Activated CD4-positive, alpha-beta T cell treated with anti-CD3 and anti-CD28 coated beads, Interleukin-2, Interleukin-4, amounts not matched to agents 100 ng/mL and 50 ng/mL, durations not matched to agents 16 hours and 8 hours (primary cell): ENCODE results near the gene TBC1D19.
A peak's percentile ranks its signal among the peaks of the same experiment; 100 is the strongest.
"Not testable (repeated sequence)": the region's sequence is repeated elsewhere in the genome, so short reads cannot be mapped to it uniquely, and the experiment has no call there.

ENCODE experiments used
- DNase-seq: peaks from one replicate; pipeline ENCODE4 v3.0.0-alpha.2; 2020; ENCODE audit warnings: low spot score

Gene TBC1D19, protein sequence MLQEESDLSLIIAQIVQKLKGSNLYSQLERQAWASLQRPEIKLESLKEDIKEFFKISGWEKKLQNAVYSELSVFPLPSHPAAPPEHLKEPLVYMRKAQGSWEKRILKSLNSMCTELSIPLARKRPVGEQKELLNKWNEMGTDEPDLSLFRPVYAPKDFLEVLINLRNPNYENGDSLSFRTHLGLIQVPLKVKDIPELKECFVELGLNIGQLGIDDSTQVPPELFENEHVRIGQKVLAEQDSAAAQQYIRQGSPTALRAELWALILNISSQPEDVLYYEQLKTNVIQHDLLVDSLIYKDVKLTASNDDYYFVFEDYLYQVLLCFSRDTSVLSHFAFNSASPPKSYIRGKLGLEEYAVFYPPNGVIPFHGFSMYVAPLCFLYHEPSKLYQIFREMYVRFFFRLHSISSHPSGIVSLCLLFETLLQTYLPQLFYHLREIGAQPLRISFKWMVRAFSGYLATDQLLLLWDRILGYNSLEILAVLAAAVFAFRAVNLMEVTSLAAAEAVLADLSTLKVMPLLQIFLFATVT

DNA sequence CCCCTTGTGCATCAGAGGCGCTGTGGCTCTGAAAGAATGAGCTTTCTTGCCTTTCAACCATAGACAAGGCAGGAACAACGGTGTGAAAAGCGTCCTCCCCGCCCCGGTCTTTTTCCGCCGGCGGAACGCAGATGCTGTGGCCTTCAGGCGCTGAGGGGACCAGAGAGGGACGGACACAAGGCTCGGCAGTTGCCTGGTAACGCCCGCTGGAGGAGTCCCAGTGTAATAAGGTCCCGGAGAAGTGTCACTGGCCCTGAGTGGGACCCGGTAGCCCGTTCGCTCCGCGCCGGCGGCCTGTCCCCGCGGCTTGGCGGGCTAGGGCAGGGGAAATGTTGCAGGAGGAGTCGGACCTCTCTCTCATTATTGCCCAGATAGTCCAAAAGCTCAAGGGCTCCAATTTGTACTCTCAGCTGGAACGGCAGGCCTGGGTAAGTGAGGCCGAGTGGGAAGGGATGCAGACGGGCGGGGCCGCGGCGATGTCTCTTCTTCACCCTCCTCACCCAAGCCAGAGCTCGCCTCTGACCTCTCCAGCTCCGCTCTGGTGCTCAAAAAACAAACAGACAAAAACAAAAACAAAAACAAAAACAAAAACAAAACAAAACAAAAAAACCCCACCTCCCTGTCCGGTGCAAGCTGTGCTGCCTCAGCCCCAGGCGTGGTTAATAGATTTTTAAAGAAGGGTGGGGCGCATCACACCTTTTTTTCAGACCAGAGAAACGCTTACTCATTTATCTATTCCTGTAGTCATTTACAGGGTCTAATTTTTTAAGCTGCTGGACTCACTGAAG, at the start of gene TBC1D19:
TBC1D19 (plus strand) TSS at position 220 of the 788 bp plus-strand sequence; CDS start at position 330, 110 bp downstream.
- DNase-seq, result peak; percentile 92

DNA sequence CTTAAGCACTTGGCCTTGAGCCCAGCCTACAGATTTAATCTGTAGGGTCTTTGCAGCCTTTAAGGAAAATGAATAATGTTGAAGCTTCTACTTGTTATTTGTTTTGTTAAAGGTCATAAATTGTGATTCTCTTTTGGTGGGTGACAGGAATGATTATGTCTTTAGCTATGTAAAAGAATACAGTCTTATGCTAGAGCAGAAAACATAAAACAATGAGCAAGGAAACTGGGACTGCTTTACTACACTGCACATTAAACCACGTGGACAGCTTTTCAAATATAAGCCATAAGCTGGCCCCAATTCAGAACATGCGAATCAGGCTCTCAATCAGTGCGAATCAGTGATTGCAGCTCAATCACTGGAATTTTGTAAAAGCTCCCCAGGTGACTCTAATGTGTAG, 40.9 kb upstream of the TBC1D19 start:
- no peak for DNase-seq

DNA sequence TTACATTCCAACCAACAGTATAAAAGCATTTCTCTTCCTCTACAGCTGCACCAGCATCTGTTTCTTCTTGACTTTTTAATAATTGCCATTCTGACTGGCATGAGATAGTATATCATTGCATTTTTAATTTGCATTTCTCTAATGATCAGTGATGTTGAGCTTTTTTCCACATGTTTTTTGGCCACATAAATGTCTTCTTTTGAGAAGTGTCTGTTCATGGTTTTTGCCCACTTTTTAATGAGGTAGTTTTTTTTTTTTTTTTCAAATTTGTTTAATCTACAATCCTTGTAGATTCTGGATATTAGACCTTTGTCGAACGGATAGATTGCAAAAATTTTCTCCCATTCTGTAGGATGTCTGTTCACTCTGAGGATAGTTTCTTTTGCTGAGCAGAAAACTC, 39.5 kb upstream of the TBC1D19 start:
- no peak for DNase-seq

DNA sequence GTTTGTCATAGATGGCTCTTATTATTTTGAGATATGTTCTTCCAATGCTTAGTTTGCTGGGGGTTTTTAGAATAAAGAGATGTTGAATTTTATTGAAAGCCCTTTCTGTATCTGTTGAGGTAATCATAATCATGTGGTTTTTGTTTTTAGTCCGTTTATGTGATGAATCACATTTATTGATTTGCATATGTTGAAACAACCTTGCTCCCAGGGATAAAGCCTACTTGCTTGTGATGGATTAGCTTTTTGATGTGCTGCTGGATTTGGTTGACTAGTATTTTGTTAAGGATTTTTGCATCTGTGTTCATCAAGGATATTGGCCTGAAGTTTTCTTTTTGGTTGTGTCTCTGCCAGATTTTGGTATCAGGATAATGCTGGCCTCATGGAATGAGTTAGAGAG, 35.5 kb upstream of the TBC1D19 start:
- DNase-seq, result not testable (repeated sequence)

DNA sequence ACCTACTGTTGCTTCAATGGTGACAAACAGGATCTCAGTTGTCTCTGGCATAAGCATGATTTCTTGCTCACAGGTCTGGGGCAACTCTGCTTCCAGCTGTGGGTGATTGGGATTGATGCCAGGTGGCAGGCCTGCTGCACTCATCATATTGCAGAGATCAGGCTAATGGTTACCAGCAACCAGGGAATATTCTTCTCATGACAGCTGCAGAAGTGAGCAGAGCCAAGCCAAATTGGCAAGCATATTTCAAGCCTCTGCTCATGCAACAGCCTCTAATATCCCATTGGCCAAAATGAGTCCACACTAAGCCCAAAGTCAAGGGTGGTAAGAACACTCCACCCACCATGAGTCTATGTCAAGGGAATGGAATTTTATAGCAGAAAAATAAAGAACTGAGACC, 26.7 kb upstream of the TBC1D19 start:
- no peak for DNase-seq

DNA sequence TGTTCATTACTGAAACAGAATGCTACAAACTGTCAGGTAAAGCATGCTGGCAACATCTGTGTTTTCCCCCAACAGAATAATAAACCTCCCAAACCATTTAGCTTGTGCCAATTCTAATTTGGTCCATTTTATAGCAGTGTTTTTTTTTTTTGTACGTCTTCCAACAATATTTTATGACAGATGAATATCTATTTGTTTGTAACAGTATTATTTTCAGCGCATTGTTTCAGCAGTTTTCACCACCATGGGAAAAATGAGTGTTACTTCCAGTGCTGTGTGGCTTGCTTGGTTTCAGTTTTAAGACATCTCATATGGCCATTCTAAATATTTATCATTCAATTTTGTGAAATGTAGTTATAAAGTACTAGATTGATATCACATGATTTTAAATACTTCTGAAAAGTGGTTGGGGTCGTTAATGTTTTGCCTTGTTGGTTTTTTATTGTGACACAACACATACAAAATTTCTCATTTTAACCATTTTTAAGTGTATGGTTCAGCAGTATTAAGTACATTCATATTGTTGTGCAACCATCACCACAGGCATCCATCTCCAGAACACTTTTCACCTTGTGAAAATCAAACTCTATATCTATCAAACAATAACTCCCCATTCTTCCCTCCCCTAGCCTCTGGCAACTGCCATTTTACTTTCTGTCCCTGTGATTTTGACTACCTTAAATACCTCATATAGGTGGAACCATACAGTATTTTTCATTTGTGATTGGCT, 25.6 kb upstream of the TBC1D19 start:
- no peak for DNase-seq

DNA sequence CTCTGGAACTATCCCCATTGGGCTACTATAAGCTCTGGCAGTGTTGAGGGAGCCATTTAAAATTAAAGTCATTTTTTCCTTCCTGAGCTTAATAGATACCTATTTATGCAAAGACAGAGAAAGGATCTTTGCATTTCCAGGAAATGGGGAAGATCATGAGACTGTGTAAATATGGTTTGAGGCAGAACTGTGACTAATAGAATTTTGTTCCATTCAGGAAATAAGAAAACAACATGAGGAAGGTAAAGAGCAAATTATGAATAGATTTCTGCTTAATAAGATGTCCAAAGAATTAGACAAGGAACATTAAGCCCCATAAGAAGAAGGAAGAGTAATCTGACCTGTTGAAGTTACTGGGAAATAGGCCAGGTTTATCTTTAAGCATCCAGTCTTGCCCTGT, 17.8 kb upstream of the TBC1D19 start:
- no peak for DNase-seq

DNA sequence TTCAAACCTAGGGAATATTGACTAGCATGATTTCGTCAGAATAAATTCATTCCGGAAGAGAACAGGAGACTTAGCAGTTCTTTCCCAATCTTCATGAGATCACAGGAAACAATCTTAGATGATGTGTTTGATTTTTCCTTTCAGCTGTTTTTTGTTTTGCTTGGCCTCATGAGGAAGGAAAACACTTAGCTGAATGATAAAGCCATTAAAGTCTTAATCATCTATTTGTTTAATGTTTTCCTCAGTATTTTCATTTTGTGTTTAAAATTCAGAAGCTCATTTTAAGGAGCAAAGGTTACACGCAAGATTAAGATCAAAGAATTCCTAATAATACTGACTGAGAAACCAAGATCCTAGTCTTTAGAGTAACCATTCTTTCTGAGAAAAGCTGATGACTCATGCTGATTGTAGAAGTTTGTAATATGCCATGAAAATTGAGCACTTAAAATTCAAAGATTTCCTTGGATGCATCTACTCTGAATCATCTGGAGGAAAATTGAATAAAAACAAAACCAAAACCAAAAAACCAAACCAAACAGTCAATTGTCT, 15.4 kb upstream of the TBC1D19 start:
- DNase-seq, result peak; percentile 21

DNA sequence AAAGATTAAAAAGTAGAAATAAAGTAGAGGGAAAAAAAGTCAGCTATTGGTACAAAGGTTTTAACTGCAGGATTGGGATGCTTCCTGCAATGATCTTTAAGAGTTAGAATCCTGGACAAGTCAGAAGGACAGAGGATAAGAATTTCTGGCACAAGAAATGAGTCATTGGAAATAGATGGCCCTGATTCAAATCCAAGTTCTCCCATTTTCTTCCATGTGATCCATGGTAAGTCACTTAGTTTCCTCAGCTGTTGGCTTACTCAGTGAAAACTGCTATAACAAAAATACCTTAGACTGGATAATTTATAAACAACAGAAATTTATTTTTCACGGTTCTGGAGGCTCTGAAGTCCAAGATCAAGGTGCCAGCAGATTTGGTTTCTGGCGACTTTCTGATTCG, 13.3 kb upstream of the TBC1D19 start:
- no peak for DNase-seq

DNA sequence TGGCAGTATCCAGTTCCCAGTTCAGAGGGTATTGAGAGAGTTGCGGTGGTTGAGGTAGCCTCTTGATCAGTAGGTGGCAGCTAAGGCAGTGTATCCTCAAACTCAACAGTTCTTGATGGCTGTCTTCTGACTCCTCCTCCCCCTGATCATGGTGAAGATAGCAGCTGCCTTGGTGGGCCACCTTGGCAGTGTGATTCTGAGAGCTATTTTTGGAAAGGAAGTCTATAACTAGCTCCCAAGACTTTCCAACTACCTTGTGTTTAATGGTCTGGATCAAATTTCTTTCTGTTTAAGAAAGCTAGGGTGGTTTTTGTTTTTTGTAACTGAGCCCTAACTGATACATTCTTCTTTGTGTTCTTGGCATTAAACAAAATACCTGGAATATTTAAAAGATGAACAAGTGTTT, 10.5 kb upstream of the TBC1D19 start:
- no peak for DNase-seq

DNA sequence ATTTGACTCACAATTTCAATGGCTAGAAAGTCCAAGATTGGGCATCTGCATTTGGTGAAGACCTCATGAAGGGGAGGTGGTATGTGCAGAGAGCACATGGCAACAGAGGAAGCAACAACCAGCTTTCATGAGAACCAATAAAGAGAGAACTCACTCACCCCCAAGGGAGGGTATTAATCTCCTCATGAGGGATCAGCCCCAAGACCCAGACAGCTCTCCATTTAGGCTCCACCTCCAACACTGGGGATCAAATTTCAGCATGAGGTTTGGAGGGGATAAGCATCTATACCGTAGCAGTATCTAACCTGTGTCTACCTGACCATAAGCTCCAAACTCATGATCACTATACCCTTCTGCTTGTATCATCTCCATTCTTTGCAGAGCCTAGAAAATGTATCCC, 9.3 kb upstream of the TBC1D19 start:
- no peak for DNase-seq

DNA sequence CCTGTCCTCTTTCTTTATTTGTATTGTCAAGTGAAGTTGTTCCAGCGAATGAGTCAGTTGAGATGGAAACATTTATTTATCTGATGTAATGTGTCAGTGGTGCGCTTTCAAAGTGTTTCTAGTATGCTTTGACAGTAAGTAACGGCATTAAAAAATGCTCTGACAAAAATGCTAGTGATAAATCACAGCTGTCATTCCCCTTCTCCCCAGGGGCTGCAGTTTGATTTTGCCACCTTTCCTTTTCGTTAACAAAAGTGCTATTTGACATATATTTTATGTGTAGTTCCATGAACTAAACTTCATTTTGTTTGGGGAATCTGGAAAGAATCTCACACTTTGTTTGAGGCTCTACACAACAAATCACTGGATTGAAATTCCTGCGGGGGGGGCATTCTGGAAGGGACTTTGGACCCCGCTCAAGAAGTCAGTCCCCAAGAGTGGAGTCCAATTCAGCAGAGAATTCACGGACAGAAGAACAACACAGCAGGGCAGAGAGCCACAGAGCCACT, 7.6 kb upstream of the TBC1D19 start:
- DNase-seq, result no peak

DNA sequence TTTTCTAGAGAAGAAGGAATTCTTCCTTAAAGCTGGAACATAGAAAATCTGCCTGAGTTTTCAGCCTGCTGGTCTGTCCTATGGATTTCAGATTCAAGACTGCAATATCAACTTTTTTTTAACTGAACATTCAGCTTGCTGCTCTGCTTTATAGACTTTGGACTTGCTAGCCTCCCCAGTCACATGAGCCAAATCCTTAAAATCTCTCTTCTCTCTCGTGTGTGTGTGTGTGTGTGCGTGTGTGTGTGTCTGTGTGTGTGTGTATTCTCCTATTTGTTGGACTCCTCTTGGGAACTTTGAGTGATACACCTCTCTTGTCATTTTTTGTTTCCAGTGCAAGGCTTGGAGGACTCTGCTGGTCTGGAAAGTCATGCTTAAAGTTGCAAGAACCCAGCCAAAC, 6.8 kb upstream of the TBC1D19 start:
- DNase-seq, result no peak

DNA sequence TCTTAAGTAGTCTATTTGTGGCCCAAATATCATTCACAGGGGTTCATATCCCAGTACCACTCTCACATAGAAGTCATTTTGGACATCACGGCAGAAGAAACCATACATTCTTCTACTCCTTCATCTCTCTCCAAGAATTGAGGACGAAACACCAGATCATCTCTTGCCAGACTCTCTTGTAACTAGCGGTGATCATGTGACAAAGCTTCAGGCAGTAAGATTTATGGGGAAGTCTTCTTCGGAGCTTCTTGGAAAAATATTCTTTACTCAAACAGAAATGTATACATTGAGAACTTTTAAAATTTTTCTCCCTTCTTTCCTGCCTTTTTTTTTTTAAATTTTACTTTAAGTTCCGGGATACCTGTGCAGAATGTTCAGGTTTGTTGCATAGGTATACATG, 4.7 kb upstream of the TBC1D19 start:
- no peak for DNase-seq

DNA sequence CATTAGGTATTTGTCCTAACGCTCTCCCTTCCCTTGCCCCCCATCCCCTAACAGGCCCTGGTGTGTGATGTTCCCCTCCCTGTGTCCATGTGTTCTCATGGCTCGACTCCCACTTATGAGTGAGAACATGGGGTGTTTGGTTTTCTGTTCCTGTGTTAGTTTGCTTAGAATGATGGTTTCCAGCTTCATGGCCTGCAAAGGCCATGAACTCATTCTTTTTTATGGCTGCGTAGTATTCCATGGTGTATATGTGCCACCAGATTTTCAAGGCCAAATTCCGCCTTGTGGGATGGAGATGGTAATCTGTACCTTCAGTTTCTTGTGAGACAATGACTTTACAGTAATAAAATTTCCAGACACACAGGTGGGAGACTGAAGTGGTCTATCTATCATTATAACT, 2.5 kb upstream of the TBC1D19 start:
- DNase-seq, result not testable (repeated sequence)

DNA sequence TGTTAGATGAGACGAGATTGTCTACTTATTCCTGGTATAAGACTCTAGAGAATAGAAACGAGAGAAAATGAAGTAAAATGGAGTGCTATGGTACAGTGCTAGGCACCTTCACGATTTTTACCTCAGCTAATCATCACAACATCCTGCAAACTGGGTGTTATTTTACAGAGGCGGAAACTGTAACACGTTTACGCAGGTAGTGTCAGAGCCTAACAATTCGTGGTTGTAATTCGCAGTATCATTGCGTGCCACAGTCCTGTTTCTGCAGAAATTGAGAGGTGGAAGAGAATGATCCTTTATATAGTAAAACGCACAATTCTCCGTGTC, 383 bp upstream of the TBC1D19 start:
- no peak for DNase-seq

DNA sequence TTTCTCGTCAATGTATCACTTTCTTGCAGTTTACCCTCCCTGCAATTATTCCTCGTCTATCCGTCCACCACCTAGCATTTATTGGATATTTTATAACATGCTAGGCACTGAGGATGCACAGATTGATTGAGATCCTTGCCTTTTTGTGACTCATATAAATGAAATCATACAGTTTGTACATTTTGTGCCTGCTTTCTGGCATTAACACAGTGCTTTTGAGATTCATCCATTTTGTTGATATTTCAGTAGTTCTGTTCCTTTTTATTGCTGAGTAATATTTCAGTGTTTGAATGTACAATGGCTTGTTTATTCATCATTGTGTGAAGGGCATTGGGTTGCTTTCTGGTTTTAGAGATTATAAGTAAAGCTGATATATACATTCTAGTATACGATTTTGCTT, 841 bp downstream of the TBC1D19 start:
- no peak for DNase-seq

DNA sequence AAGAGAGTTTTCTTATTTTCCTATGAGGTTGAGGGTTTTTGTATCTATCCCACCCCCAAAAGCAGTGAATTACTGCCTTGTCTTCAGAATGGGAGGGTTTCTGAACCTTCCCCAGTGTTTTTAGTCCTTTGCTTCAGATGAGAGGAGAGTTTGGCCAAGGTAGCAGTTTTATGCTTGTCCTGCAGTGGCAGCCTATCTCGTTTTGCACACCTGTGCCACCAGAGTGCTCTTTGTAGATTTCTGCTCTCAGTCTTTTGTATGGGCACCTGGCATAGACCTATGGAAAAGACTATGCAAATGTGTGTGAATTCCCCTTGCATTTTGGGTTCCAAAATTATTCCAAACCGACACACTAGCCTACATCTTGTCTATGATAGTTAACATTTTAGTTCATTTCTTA, 5.8 kb downstream of the TBC1D19 start:
- no peak for DNase-seq

DNA sequence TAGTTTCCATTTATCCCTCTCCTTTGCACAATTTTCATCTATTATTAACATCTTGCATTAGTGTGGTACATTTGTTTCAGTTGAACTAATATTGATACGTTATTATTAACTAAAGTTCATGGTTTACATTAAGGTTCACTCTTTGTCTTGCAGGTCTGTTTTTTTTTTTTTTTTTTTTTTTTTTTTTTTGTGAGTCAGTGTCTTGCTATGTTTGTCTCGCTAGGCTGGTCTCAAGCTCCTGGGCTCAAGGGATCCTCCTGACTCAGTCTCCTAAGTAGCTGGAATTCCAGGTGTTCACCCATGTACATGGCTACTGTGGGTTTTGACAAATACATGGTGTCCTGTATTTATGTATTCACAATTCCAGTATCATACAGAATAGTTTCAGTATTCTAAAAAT, 6.8 kb downstream of the TBC1D19 start:
- no peak for DNase-seq

DNA sequence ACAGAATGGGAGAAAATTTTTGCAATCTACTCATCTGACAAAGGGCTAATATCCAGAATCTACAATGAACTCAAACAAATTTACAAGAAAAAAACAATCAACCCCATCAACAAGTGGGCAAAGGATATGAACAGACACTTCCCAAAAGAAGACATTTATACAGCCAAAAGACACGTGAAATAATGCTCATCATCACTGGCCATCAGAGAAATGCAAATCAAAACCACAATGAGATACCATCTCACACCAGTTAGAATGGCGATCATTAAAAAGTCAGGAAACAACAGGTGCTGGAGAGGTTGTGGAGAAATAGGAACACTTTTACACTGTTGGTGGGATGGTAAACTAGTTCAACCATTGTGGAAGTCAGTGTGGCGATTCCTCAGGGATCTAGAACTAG, 9.7 kb downstream of the TBC1D19 start:
- not testable (repeated sequence) for DNase-seq

DNA sequence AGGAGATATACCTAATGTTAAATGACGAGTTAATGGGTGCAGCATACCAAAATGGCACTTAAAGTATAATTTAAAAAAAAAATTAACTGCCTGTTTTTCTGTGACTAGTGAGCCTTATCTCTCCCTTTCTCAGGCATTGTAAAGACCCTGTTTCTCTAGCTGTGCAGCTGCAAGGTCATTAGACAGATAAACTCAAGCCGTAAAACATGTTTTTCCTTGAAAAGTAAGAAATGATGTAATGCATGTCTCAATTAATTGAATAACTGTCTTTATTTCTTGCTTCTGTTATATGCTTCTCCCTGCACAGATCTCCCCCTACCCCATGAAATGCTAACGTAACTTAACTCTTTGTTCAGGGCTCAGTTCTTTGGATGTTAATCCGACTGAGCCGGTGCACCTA, 10.5 kb downstream of the TBC1D19 start:
- DNase-seq, result no peak

DNA sequence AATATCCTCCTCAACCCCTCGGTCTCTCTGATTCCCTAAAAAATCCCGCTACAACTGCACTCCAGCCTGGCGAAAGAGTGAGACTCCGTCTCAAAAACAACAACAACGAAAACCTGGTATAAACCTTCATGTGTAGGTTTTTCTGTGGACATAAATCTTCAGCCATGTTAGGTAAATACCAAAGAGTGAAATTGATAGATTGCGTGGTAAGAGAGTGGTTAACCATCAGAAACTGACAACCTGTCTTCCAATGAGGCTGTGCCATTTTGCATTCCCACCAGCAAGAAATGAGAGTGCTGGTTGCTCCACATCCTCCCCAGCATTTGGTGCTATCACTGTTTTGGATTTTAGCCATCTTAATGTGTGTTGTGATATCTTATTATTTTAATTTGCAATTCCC, 10.9 kb downstream of the TBC1D19 start:
- DNase-seq, result no peak
